HG03095 (cell line): ENCODE measurements around the gene MROH2A.

ENCODE experiments used
- ATAC-seq: cut with Tn5 transposase; IDR thresholded peaks from one replicate; pipeline ENCODE4 v1.9.1; 2021; ENCODE audit warnings: moderate library complexity; ENCODE audit not compliant: unreplicated experiment

The MROH2A gene

GRCh38 chr2:233799087-233799665 is 21.0 kb downstream of the MROH2A start:
- no peak for ATAC-seq

- no peak for ATAC-seq
Observed at GRCh38 chr2:233799716-233800115, 21.6 kb downstream of the MROH2A start.

GRCh38 chr2:233800208-233800607 is 22.1 kb downstream of the MROH2A start:
- ATAC-seq = no peak

- no peak for ATAC-seq
Observed at GRCh38 chr2:233801357-233802131, 23.4 kb downstream of the MROH2A start.

GRCh38 chr2:233802132-233802815 is 24.1 kb downstream of the MROH2A start:
- ATAC-seq = no peak

- no peak for ATAC-seq
Observed at GRCh38 chr2:233803292-233803911, 25.3 kb downstream of the MROH2A start.

GRCh38 chr2:233803994-233804393 is 25.9 kb downstream of the MROH2A start:
- no peak for ATAC-seq

- ATAC-seq = no peak
Observed at GRCh38 chr2:233807215-233807865, 29.2 kb downstream of the MROH2A start.

GRCh38 chr2:233807966-233808935 is 30.1 kb downstream of the MROH2A start:
- ATAC-seq = no peak

GRCh38 chr2:233810385-233810784 is 32.3 kb downstream of the MROH2A start:
- ATAC-seq = no peak

GRCh38 chr2:233811087-233811486 is 33.0 kb downstream of the MROH2A start:
- no peak for ATAC-seq

- no peak for ATAC-seq
Observed at GRCh38 chr2:233811732-233812131, 33.6 kb downstream of the MROH2A start.

- ATAC-seq = no peak
Observed at GRCh38 chr2:233813236-233814055, 35.3 kb downstream of the MROH2A start.

GRCh38 chr2:233814056-233814835 is 36.1 kb downstream of the MROH2A start:
- no peak for ATAC-seq

- ATAC-seq = no peak
Observed at GRCh38 chr2:233815861-233816260, 37.7 kb downstream of the MROH2A start.

GRCh38 chr2:233816334-233816733 is 38.2 kb downstream of the MROH2A start:
- no peak for ATAC-seq

GRCh38 chr2:233816771-233817170 is 38.6 kb downstream of the MROH2A start:
- ATAC-seq = no peak

- ATAC-seq = no peak
Observed at GRCh38 chr2:233817361-233817911, 39.3 kb downstream of the MROH2A start.
